CD4-positive, alpha-beta T cell treated with Interleukin-6 at 100 ng/mL for 8 hours (primary cell): ENCODE measurements around the gene ING4.

ENCODE experiments used
- DNase-seq: peaks from one replicate; pipeline ENCODE4 v3.0.0-alpha.2; 2020; ENCODE audit warnings: mixed read lengths, low spot score

The ING4 gene

DNA sequence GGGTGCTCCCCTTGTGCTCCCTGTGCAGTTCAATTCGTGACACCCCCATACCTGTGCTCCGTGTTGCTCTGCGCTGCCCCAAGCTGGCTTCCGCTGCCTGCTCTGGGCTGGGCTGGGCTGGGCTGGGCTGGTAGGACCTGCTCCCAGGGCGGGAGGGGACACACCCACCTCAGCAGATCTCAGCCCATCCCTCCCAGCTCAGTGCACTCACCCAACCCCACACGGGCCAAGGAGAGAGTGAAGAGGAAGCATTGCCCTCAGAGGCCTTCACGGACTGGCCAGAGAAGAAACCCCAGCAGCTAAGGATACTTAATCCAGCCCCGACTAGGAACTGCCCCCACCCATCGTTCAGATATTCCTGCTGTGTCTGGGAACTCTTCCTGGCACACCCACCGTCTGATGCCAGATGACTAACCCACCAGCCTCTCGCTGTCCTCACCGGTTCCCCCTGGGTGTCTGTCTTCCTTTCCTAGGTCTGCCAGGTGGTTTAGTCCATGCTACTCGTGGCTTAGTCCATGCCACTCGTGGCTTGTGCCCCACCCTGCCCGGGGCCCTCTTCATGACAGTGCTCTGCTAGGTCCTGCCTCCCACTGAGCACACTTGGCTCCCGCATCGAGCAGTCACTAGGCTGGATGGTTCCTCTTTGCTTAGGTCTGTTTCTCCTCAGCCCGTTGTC, 26.9 kb downstream of the ING4 start, which contains the start of gene LPAR5:
Gene LPAR5 (minus strand): TSS at position 104 of the 676 bp plus-strand sequence. CDS start 14,711 bp downstream, outside the sequence.
- DNase-seq, result peak; percentile 26

DNA sequence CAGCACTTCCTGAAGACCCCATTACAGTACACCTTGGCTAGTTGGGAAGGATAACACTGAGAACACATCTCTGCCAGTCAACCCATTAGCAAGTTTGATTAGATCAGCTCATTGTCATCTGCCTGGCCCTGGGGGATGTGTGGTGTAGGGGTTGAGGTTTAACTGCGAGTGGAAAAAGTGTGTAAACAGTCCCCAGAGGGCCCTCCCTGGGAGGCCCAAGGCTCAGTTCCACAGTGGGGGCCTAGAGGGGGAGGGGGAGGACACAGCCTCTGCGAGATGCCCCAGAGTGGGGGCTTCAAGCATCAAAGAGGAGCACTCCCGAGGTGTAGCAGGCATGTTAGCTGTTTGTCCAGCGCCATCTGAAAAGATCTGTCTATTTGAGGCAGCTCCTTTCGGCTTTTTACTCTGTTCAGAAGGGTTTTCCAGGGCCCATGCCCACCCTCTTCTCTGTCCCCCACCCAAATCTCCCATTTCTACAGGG, 27.5 kb downstream of the ING4 start:
- peak; percentile 29 for DNase-seq

DNA sequence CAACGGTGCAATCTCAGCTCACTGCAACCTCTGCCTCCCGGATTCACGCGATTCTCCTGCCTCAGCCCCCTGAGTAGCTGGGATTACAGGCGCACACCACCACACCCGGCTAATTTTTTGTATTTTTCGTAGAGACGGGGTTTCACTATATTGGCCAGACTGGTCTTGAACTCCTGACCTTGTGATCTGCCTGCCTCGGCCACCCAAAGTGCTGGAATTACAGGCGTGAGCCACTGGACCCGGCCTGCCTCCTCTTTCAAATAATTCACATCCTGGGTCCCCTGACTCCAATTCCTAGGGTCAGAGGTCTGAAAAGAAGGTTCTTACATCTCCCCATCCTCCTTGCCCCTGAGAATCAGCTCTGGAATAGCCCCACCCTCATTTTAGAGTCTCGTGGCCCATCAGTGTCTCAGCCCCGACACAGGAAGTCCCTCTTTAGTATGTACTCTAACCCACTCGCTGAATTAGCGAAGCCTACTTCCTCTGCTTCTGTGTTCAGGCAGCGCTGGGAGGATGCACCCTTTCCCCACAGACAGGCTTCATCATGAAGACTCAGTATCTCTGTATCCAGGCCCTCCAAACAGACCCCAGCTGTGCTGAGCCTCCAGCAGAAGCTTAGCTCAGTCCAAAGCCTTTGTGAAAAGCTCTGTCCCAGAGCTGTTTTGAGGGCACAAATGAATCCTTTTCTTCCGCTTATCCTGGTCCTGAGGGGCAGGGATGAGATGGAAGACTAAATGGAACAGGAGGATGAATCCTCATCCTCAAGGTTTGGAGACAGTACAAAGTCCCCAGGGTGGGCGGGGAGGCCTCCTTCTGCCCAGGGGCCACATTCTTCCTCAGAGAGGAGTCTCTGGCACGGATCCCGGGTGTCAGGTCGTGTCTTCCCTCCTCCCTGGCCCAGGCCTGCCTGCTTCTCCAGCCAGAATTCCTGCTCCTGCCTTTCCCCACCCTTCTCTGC, 30.6 kb downstream of the ING4 start:
- peak; percentile 74 for DNase-seq

DNA sequence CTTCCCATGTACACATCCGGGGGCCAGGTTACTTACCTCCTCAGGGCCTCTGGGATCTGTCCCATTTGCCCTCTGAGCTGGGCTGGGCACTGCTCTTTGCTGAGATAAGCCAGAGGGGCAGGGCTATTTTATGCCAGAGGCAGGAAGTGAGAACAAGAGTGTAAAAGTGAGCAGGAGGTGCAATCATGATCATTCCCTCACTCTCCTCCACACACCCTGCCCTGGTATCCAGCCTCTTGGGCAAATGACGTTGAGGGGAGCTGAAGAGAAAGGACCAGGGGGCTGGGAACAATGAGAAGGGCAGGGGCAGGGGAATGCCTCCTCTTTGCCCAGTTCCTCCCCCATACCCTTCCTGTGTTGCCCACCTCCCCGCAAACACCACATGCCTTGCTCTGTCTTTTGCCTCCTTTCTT, 31.4 kb downstream of the ING4 start:
- no peak for DNase-seq

DNA sequence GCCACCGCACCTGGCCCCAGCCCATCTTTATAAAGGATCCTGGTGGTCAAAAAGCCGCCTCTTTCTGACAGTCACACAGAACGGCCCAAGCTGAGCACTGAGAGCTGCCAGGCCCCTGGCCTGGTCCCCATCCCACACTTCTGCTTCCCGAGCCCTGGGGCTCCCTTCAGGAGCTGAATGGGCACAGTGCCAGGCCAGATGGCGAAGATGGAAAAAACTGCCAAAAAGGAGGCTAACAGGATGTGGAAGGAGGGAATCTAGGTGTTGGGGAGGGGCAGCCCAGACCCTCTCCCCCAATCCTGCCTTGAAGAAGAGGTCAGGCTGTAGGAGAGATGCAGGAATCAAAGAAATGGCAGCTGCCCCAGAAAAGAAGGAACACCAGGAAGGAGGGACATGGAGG, 32.2 kb downstream of the ING4 start:
- DNase-seq, result no peak

DNA sequence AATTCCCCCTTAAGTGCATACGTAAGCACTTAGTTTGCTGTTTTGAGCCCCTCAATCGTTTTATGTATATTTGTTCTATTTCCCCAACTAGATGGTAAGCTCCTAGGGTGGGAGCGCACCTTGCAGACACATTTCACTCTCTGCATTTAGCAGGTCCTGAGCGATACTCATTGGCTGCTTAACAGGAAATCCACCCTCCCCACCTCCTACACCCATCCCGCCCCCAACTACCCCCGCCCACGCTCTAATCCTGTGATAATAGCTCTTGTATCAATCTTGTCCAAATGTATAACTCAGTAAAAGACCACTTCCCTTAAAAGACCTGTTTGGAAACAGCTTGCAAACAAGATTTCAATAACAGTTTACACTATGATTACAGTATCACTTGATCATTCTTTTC, 35.3 kb downstream of the ING4 start:
- peak; percentile 63 for DNase-seq

DNA sequence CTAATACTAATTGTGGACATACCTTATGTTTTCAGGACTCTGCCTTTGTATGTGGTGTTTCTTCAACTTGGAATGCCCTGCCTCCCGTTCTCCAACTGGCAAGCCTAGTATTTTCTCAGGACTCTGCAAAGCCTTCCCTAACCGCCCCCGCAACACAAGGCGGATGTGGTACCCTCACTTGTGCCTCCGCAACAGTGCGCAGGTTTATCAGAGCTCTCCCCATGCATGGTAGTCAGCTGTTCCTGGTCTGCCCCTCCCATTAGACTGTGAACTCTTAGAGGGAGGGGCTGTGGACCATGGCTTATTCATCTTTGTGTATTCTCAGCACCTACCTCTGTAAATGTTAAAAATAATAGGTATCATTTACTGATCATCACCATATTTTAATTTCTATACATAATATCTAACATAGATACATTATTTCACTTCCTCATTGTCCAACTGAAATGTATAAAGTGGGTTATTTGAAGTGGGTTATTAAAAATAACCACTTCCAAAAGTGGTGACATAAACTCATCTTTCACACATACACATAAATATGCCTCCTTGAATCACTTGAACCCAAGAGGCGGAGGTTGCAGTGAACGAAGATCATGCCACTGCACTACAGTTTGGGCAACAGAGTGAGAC, 36.1 kb downstream of the ING4 start:
- DNase-seq, result no peak

DNA sequence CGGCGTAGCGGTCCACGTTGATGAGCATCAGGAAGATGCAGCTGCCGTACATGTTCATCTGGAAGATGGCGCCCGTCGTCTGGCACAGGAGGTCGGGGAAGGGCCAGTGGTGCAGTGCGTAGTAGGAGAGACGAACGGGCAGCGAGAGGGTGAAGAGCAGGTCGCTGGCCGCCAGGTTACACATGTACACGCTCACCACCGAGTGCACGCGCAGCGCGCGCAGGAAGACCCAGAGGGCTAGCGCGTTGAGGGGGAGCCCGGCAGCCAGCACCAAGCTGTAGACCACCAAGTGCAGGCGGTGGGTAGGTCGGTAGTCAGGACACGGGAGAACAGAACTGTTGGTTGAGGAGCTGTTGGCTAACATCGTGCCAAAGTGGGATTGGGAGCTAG, 42.0 kb downstream of the ING4 start:
- no peak for DNase-seq

DNA sequence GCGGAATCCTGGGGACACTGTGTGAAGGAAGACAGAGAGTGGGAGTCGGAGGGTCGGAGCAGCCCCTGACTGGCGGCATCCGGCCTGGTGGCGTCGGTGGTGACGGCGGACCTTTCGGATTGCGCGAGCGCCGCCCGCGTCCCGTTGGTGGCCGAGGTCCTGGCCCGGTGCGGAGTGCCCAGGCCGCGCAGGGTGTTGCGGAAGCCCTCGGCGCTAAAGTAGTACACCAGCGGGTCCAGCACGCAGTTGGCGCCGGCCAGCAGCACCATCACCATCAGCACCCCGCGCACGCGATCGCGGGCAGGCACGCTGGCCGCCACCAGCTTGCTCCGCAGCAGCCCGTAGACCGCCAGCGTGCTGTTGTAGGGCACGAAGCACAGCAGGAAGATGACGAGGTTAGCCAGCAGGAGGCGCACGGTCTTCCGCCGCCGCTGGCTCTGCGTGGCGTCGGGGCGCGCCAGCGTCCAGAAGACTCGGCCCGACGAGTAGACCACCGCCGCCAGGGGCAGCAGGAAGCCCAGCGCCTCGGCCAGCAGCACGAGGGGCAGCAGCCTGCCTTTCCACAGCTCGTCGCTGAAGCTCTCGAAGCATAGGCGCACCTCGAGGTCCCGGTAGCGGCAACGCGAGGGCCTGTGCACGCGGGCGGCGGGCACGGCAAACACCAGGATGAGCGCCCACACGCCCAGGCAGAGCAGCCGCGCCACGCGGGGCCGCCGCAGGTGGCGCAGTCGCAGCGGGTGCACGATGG, 42.6 kb downstream of the ING4 start:
- no peak for DNase-seq

DNA sequence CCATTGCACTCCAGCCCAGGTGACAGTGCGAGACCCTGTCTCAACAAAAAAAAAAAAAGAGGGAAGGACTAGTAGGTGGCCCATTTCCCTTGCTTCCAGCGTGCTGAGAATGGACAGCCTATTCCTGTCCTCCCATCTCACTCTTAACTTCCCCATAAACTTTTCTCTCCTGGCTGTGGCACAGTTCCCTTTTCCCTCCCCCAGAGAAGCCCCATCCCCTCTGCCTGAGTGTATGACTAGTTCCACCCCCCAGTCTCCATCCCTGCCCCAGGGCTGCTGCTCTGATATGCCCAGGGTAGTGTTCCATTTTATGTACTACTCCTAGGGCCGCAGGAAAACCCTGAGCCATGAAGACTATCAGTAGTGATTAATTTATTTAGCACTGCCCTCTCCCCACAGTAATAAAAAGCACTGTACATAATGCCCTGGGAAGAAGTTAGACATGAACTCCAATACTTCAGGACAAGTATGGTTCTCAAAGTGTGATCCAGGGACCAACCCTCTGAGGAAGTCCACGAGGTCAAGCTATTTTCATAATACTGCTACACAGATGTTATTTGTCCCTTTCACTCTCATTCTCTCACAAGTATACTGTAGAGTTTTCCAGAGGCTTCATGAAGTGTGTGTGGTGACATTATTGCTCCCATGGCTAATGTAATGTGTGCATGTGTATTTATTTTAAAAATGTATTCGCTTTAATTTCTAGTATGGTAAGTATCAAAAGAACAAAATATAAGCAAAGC, 44.3 kb downstream of the ING4 start:
- no peak for DNase-seq

DNA sequence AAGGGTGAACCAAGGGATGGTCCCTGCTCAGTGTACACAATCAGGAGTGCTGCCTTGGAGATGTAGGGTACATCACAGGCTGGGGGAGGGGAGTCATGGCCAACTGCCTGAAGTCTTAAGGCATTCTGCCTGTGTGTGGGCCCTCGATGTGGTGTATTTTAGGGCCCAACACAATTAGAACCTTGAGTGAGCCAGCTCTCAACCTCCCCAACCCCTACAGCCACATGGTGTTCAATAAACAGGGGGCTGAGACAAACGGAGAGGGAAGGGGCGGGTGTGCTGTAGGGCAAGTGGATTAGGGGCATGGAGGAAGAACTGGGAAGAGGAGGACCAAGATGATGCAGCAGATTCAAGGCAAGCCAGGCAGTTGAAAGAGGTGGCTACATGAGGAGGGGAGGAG, 47.1 kb downstream of the ING4 start:
- no peak for DNase-seq

DNA sequence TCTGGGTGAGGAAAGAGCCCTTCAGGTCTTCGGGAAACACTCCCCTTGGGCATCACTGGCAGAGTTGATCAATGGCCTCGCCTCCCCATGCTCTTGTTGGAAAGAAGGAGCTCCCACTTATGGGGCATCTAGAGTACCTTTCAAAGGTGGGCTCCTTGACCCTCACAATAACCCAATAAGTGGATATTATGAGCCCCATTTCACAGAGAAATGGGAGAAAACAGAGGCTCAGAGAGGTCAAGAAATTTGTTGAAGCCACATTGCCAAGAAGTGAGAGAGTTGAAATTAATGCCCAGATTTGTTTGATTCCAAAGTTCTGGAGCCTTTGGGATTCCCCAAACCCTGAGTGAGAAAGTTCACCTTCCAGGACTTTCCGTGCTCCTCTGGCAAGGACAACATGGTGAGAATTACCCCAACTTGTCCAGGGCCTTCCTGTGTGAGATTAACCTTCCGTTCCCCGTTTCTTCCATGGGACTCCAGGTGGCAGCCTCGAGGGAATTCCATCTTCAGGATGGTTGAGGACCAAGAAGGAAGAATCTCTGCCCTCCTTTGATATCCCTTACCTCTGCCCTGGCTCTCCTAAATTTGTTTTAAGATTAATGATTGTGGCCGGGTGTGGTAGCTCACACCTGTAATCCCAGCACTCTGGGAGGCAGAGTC, 48.3 kb downstream of the ING4 start:
- DNase-seq, result no peak

DNA sequence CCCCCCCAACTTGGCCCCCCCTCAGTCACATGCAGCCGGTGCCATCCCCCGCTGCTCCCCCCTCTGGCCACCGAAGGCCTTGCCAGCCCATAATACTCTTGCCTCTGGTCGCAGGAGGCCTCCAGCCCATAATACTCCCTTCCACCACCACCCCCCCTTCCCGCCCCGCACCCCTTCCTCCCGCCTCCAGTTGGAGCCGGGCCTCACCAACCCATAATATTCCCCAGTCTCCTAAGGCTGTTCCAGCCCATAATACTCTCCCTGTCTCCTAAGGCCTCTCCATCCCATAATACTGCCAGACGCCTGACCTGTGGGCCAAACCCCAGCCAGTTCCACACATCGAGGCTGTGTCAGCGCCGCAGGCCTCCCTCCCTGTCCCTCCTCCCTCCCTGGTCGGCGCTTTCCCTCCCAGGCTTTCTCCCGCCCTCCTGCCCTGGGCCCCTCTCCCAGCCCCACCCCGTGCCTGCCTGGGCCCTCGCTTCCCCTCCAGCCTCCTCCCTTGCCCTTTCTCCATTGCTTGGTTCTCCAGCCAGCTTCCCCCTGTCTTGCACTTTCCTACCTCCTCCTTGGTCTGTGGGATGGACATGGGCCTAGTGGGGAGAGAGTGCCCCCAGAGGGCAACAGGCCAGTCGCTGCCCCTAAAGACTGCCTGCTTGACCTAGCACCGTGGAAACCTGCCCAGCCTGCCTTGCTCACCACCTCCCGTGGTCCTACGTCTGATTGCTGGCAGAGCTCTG, 49.0 kb downstream of the ING4 start:
- DNase-seq, result peak; percentile 56

DNA sequence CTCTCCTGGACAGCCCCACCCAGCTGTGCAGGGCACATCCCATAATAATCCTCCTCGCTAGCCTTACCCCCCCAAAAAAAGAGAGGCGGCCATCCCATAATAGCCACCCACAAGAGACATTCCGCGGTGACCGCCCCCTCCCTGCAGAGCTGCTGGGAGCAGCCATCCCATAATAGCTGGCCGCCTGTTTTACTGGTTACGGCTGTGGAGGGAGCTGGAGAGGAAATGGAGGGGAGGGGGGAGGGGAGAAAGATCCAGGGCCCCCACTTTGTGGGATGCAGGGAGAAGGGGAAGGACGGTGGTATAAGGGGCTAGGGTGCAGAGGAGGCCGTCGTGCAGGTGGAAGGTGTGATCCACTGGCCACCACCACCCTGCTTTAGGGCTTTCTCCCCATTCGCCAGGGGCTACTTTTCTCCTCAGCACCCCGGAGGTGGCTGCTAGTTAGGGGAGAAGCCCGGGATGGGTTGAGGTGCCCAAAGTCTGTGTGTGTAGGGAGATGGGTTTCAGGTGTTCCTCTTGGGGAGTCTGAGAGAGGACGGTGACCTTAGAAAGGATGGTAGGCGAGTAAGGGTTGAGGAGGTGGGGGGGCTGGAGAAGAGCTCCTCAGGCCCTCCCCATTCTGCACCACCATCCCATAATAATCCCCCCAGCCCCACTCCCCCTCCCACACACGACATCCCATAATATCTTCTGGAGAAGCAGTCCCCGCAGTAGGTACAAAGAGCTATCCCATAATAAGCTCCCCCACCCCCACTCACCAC, 49.7 kb downstream of the ING4 start:
- peak; percentile 34 for DNase-seq

DNA sequence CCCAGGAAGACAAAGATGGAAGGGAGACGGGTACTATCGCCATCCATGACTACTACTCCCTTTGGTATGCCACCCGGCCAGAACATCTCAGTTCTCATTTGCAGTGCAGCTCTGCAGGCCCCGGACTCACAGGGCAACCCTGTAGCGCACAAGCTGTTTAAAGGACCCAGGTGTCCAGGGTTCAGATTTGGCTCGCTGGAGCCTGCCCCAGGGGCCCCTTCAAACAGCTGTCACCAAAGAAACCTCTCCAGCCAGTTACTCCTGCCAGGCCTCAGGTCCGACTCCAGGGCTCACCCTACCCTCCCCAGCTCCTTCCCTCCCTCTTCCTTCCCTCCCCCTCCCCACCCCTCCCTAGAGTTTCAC, 50.3 kb downstream of the ING4 start:
- DNase-seq, result no peak

DNA sequence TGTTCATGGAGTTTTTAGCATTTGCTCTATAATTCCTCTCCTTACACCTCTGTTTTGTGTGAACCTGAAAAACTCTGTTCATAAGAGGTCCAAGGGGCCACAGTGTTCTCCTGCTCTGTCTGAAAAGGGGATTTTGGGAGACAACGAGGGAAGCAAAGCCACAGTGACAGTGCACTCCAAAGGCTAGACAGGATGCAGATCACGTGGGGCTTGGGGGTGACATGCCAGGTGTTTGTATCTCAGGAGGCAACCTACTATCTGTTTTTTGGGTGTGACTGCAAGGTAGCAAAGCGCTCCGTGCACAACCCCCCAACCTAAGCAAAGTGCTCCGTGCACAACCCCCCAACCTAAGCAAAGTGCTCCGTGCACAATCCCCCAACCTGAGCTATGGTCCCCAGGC, 50.7 kb downstream of the ING4 start:
- peak; percentile 54 for DNase-seq

DNA sequence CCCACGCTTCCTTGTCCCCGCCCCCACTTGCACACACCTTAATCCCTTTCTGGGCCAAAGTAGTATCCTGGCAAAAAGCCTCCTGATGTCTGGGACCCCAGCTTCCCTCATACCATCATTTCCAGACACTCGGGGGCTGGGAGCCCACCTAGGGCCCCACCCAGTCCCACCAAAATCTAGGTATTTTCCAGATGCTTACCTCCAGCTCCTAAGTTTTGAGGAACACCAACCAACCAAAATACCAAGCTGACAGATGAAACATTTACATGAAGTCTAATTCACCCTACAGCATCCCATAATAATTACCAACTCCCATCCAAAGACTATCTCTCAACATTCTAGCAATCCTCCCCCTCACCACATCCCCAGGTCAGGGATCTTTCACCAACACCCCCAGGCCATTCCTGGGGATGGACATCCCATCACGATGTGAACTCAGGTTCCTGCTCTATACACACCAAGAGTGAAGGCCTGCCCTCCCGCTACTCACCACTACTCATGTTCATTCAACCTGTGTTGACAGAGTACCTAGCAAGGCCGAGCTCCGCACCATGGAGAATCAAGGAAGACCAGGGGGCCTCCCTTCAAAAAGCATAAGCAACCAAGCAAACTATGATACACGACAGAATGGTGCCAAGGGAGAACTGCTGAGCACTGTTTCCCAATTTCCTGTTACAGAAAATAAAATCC, 54.2 kb downstream of the ING4 start:
- DNase-seq, result no peak

DNA sequence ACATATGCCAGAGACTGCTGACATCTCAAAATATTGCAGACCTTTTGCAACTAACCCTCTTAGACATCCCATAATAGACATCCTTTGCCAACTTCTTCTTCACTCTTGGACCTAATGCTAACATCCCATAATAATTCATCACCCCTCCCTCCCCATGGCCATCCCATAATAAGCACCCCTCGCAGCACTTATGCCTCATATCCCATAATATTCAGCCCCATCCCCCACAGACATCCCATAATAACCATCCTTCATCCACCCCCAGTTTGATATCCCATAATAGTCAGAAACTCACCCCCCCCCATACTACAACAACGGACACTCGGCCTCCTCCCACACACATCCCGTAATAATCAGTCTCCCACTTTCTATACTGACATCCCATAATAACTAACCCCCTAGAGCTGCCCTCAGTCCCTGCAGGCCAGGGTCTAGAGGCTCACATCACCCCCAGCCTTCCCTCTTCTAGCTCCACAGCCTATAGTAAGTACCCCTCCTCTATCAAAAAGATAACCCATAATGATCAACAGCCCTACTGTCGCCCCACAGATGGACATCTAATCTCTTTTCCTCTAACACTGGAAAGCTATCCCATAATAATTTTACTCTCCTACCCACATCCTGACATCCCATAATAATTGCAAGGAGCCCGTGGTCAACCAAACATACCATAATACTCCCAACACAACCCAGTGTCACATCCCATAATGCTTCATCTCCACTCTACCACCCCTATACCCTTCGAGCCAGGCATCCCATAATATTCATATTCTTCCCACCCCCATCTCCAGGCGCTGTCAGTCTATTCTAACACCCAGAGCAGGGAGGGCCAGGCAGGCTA, 54.9 kb downstream of the ING4 start:
- peak; percentile 56 for DNase-seq
